GM12878 (cell line): Measurements from ENCODE around the gene PLXNC1. TPM values are rescaled to one million over a fixed set of nuclear protein-coding genes. Genes with fewer than 3 reads are reported as not detected.

ENCODE experiments used
- ATAC-seq: fragments of 200-7000 bp; cut with Tn5 transposase; 3 replicates; pipeline ENCODE4 v1.9.1; 2020; ENCODE audit warnings: mild to moderate bottlenecking, moderate library complexity
- BruUV-seq: library from RNA; stranded (reverse); fragments of 400-500 nt; replicated peaks from 2 replicates; lab custom pipeline; 2021; lab: Mats Ljungman, UMichigan
- CTCF ChIA-PET: fragments of 300-600 bp; sonication (Branson Sonifier 250); formaldehyde crosslinking; extraction: SDS; loops from one replicate; lab custom pipeline; 2021; ENCODE audit warnings: inconsistent platforms; lab: Yijun Ruan, JAX
- POLR2A ChIA-PET: fragments of 350-600 bp; formaldehyde crosslinking; extraction: SDS; loops from one replicate; lab custom pipeline; 2021; ENCODE audit warnings: inconsistent platforms; lab: Charles Lee
- RAD21 ChIA-PET: fragments of 300-600 bp; sonication (Branson Sonifier 250); formaldehyde crosslinking; loops from one replicate; lab custom pipeline; 2023; ENCODE audit warnings: antibody characterized with exemption; ENCODE audit not compliant: unreplicated experiment; lab: Charles Lee
- SMC1A ChIA-PET: fragments of 300-600 bp; sonication (Branson Sonifier 250); formaldehyde crosslinking; loops from one replicate; lab custom pipeline; 2023; ENCODE audit not compliant: unreplicated experiment, uncharacterized antibody; lab: Charles Lee
- DNase-seq: peaks from one replicate; pipeline ENCODE4 v3.0.0-alpha.2; 2011; ENCODE audit warnings: low read depth, low spot score
- FAIRE-seq: peaks from 3 replicates; lab custom pipeline; 2011; peaks lifted over from hg19 to GRCh38; lab: Jason Lieb, UNC
- H2AFZ ChIP-seq: 2 replicates; pipeline ENCODE4 v1.6.0; 2011; ENCODE audit warnings: low read depth, low read length, control low read depth; ENCODE audit not compliant: control insufficient read depth
- H3K27ac ChIP-seq: 2 replicates; pipeline ENCODE4 v1.5.1; 2011; ENCODE audit warnings: control low read depth; ENCODE audit not compliant: control insufficient read depth, insufficient read depth
- H3K27me3 ChIP-seq, 2 experiments: replicated peaks in 1 of 2; 2 replicates each; pipeline versions ENCODE4 v1.6.0 to v1.6.1; 2011; ENCODE audit warnings: low read length in 1 of 2; ENCODE audit not compliant: control insufficient read depth in 2 of 2, insufficient read depth in 2 of 2
- H3K36me3 ChIP-seq, 2 experiments: 2 replicates each; pipeline ENCODE4 v1.5.1; 2011; ENCODE audit warnings: low read length in 1 of 2; ENCODE audit not compliant: control insufficient read depth in 2 of 2, insufficient read depth in 2 of 2
- H3K4me1 ChIP-seq: 2 replicates; pipeline ENCODE4 v1.6.1; 2011; ENCODE audit warnings: mild to moderate bottlenecking, low read length, moderate library complexity, mixed read lengths; ENCODE audit not compliant: control insufficient read depth, insufficient read depth
- H3K4me2 ChIP-seq: 2 replicates; pipeline ENCODE4 v1.6.0; 2011; ENCODE audit warnings: control low read depth; ENCODE audit not compliant: control insufficient read depth, insufficient read depth
- H3K4me3 ChIP-seq: fragments of 200-600 bp; sonication (generic); 2 replicates; pipeline ENCODE4 v1.5.1; 2016
- H3K79me2 ChIP-seq: 2 replicates; pipeline ENCODE4 v1.6.0; 2011; ENCODE audit warnings: low read length; ENCODE audit not compliant: control insufficient read depth, insufficient read depth
- H3K9ac ChIP-seq: 2 replicates; pipeline ENCODE4 v1.8.0; 2011; ENCODE audit warnings: low read length, control low read depth, mixed read lengths; ENCODE audit not compliant: control insufficient read depth, insufficient read depth
- H3K9me3 ChIP-seq: replicated peaks from 3 replicates; pipeline ENCODE4 v1.5.1; 2011; ENCODE audit warnings: mild to moderate bottlenecking, low read length; ENCODE audit not compliant: control insufficient read depth, insufficient read depth
- H4K20me1 ChIP-seq: 2 replicates; pipeline ENCODE4 v1.6.0; 2011; ENCODE audit not compliant: control insufficient read depth, insufficient read depth
- CBX5 ChIP-seq: sonication (generic); IDR thresholded peaks from 2 replicates; pipeline ENCODE4 v1.6.1; 2016; ENCODE audit warnings: low read depth, moderate library complexity, mild to moderate bottlenecking, inconsistent platforms
- GABPA ChIP-seq: IDR thresholded peaks from 2 replicates; pipeline ENCODE4 v1.6.1; 2014; ENCODE audit warnings: antibody characterized with exemption, low read depth, mild to moderate bottlenecking, inconsistent platforms
- IKZF2 ChIP-seq, 2 experiments: fragments of 450-650 bp; IDR thresholded peaks; 2 replicates each; pipeline ENCODE4 v1.6.1; 2017; ENCODE audit warnings: mild to moderate bottlenecking in 2 of 2, moderate library complexity in 2 of 2
- IRF4 ChIP-seq: IDR thresholded peaks from 2 replicates; pipeline ENCODE4 v1.6.1; 2011; ENCODE audit warnings: low read depth, low read length
- KDM1A ChIP-seq: fragments of 200-600 bp; sonication (generic); IDR thresholded peaks from 2 replicates; pipeline ENCODE4 v1.6.1; 2016; ENCODE audit warnings: borderline replicate concordance
- NFYB ChIP-seq: IDR thresholded peaks from 2 replicates; pipeline ENCODE4 v1.6.1; 2011; ENCODE audit warnings: low read depth, mild to moderate bottlenecking, low read length, improper control_type of control experiment, moderate library complexity; ENCODE audit not compliant: insufficient read depth
- POLR2AphosphoS2 ChIP-seq: IDR thresholded peaks from 2 replicates; pipeline ENCODE4 v1.6.1; 2011; ENCODE audit warnings: low read depth, mild to moderate bottlenecking, low read length, improper control_type of control experiment, moderate library complexity
- RCOR1 ChIP-seq: conservative IDR thresholded peaks from 2 replicates; pipeline ENCODE4 v1.6.1; 2012; ENCODE audit warnings: low read depth, low read length, improper control_type of control experiment
- SMC3 ChIP-seq: IDR thresholded peaks from 2 replicates; pipeline ENCODE4 v1.6.1; 2011; ENCODE audit warnings: low read length, improper control_type of control experiment, borderline replicate concordance
- SRF ChIP-seq, 2 experiments: IDR thresholded peaks; 2 replicates each; pipeline ENCODE4 v1.6.1; 2011; ENCODE audit warnings: low read depth in 2 of 2, low read length in 2 of 2, mild to moderate bottlenecking in 1 of 2, moderate library complexity in 1 of 2
- ZNF384 ChIP-seq: IDR thresholded peaks from 2 replicates; pipeline ENCODE4 v1.6.1; 2012; ENCODE audit warnings: low read depth, mild to moderate bottlenecking, low read length, improper control_type of control experiment, borderline replicate concordance
- WGBS: methylation state at CpG from one replicate; pipeline ENCODE4 v1.1.6; 2016; ENCODE audit warnings: low lambda C conversion rate; ENCODE audit not compliant: insufficient replicate concordance, insufficient coverage; ENCODE audit errors: missing lambda C conversion rate; 5-methylcytosine and 5-hydroxymethylcytosine counted together
- in situ Hi-C: fragments of 300-500 bp; cut with MboI; formaldehyde crosslinking; loops from 9 replicates; pipeline ENCODE4 v1.14.3; 2018; ENCODE audit warnings: mixed read lengths
- intact Hi-C: fragments of 100-400 bp; cut with micrococcal nuclease; formaldehyde crosslinking; loops from one replicate; pipeline ENCODE4 v1.14.2; 2022; ENCODE audit not compliant: unreplicated experiment
- polyA plus RNA-seq, 11 experiments: library from polyadenylated mRNA; depleted of rRNA in 4 of 11; unstranded in 6 of 11; stranded (reverse) in 5 of 11; fragments of >200 nt; fragmentation: Nextera tagmentation in 4 of 11; fragmentation: Illumina TruSeq in 1 of 11; extraction: Ambion mirVana in 4 of 11; extraction: Trizol in 1 of 11; gene quantifications; 1 replicate in 1 of 11; 2 replicates in 10 of 11; pipeline versions ENCODE4 v1.2.1 to v1.2.3, GENCODE V29; 2011 to 2016; ENCODE audit warnings: inconsistent platforms in 2 of 11, missing spikeins in 2 of 11, low read depth in 1 of 11
- total RNA-seq, 4 experiments: library from RNA; depleted of rRNA in 3 of 4; stranded (reverse); fragments of >200 nt in 3 of 4; fragmentation: Illumina TruSeq in 1 of 4; extraction: Trizol in 1 of 4; gene quantifications; 2 replicates each; pipeline versions ENCODE4 v1.2.1 to v1.2.3, GENCODE V29; 2013 to 2021
- TF ChIP-seq, protein P1 (sequence below): fragments of 450-650 bp; IDR thresholded peaks from 2 replicates; pipeline ENCODE4 v1.6.1; 2016; ENCODE audit warnings: mild to moderate bottlenecking
- TF ChIP-seq, protein P2 (sequence below): fragments of 450-650 bp; IDR thresholded peaks from 2 replicates; pipeline ENCODE4 v1.6.1; 2017; ENCODE audit warnings: mild to moderate bottlenecking, moderate library complexity

Gene PLXNC1
- total and polyA plus RNA-seq, 10 of the 15 experiments (the other 5 are each of a cell fraction or from before 2014, with no cell fraction given), result 5.2 to 41.2 (median 24.6) TPM

DNA sequence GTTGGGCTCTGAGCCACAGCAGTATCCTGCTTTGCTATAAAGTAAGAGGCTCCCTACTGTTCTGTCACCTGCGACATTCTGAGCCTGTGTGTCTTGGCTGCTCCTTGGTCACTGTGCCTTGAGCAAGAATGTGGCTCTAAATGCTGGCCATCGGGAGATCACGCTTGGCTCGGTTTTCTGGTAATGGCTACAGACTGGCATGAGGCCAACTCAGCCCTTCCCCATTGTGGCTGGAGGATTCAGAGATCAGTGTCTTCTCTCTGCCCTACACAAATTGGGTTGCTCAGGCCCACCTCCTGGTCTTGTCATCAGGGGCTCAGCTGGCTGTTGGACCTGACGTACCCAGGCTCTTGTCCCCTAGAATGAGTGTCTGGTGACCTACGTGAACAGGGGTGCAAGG lies 94.5 kb downstream of the PLXNC1 start:
- ChIA-PET POLR2A (interaction anchor here (0.5 to 2.6 kb wide), 4 partner anchors 11 to 866 kb away, joined by 3 to 15 read pairs (median 6); no protein-coding TSS in a partner anchor), RAD21 (interaction anchor here (1.1 to 7.3 kb wide), 5 partner anchors 22 to 91 kb away, joined by 3 to 66 read pairs (median 13); no protein-coding TSS in a partner anchor), CTCF (interaction anchor here (1.2 to 2.5 kb wide), 3 partner anchors 32 to 91 kb away, joined by 3 to 11 read pairs (median 8); no protein-coding TSS in a partner anchor), SMC1A (interaction anchor here (1.4 to 8.3 kb wide), 9 partner anchors 9 to 91 kb away, joined by 4 to 104 read pairs (median 9); no protein-coding TSS in a partner anchor)
- peaks cover 2 to 24% of the 10 kb centered on the region in 2 experiments; a peak in 3 of 4 replicates for H3K36me3 ChIP-seq
- BruUV-seq, result no TSS peak
- WGBS, result 96% methylated on average over 6 of the region's 6 CpGs
- peaks cover 43% of the 10 kb centered on the region for H3K4me1 ChIP-seq
- TF ChIP-seq, protein P1, sequence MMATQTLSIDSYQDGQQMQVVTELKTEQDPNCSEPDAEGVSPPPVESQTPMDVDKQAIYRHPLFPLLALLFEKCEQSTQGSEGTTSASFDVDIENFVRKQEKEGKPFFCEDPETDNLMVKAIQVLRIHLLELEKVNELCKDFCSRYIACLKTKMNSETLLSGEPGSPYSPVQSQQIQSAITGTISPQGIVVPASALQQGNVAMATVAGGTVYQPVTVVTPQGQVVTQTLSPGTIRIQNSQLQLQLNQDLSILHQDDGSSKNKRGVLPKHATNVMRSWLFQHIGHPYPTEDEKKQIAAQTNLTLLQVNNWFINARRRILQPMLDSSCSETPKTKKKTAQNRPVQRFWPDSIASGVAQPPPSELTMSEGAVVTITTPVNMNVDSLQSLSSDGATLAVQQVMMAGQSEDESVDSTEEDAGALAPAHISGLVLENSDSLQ, result no peak
- TF ChIP-seq KDM1A (no peak), RCOR1 (no peak), POLR2AphosphoS2 (no peak), NFYB (no peak), GABPA (no peak), ZNF384 (no peak), SMC3 (no peak), IKZF2 (IDR thresholded peaks at IDR 0.05) (no peak), CBX5 (no peak), IRF4 (no peak), SRF (IDR thresholded peaks at IDR 0.05; ENCODE audit: low read depth in 2 of 2, low read length in 2 of 2) (no peak)
- TF ChIP-seq, protein P2, sequence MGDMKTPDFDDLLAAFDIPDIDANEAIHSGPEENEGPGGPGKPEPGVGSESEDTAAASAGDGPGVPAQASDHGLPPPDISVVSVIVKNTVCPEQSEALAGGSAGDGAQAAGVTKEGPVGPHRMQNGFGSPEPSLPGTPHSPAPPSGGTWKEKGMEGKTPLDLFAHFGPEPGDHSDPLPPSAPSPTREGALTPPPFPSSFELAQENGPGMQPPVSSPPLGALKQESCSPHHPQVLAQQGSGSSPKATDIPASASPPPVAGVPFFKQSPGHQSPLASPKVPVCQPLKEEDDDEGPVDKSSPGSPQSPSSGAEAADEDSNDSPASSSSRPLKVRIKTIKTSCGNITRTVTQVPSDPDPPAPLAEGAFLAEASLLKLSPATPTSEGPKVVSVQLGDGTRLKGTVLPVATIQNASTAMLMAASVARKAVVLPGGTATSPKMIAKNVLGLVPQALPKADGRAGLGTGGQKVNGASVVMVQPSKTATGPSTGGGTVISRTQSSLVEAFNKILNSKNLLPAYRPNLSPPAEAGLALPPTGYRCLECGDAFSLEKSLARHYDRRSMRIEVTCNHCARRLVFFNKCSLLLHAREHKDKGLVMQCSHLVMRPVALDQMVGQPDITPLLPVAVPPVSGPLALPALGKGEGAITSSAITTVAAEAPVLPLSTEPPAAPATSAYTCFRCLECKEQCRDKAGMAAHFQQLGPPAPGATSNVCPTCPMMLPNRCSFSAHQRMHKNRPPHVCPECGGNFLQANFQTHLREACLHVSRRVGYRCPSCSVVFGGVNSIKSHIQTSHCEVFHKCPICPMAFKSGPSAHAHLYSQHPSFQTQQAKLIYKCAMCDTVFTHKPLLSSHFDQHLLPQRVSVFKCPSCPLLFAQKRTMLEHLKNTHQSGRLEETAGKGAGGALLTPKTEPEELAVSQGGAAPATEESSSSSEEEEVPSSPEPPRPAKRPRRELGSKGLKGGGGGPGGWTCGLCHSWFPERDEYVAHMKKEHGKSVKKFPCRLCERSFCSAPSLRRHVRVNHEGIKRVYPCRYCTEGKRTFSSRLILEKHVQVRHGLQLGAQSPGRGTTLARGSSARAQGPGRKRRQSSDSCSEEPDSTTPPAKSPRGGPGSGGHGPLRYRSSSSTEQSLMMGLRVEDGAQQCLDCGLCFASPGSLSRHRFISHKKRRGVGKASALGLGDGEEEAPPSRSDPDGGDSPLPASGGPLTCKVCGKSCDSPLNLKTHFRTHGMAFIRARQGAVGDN, result no peak
- H3K27me3 ChIP-seq, result no peaks in the 10 kb centered on the region
- no peak overlapping the region for H3K9ac ChIP-seq
- no peaks in the 10 kb centered on the region for H3K9me3 ChIP-seq
- no peak overlapping the region for H2AFZ ChIP-seq
- no peak overlapping the region for H3K27ac ChIP-seq
- DNase-seq (no peak), ATAC-seq (no peak), FAIRE-seq (no peak)
- intact Hi-C loops, result no loop called here
- no peaks in the 10 kb centered on the region for H4K20me1 ChIP-seq
- no peak overlapping the region for H3K4me2 ChIP-seq
- in situ Hi-C loops, result no loop called here
- H3K79me2 ChIP-seq, result no peaks in the 10 kb centered on the region
- H3K4me3 ChIP-seq, result no peak overlapping the region
